Activated T-cell treated with anti-CD3 and anti-CD28 coated beads, Interleukin-2, amount 50 U/mL, for 24 hours (primary cell): Measurements from ENCODE around the gene PCED1A.

Experiments used
- DNase-seq: peaks from one replicate; pipeline ENCODE4 v3.0.0-alpha.2; 2020
- H3K27ac Mint-ChIP-seq: 2 replicates; pipeline ENCODE4 v1.8.0; 2020; ENCODE audit warnings: mild to moderate bottlenecking, mixed read lengths
- H3K27me3 Mint-ChIP-seq: 2 replicates; pipeline ENCODE4 v1.8.0; 2020; ENCODE audit warnings: mixed read lengths
- H3K36me3 Mint-ChIP-seq: 2 replicates; pipeline ENCODE4 v1.8.0; 2020; ENCODE audit warnings: low read depth, mixed read lengths
- H3K4me1 Mint-ChIP-seq: 2 replicates; pipeline ENCODE4 v1.8.0; 2020; ENCODE audit warnings: low read depth, mixed read lengths
- H3K4me3 Mint-ChIP-seq: 2 replicates; pipeline ENCODE4 v1.8.0; 2020; ENCODE audit warnings: mild to moderate bottlenecking, moderate library complexity, mixed read lengths
- H3K9me3 Mint-ChIP-seq: 2 replicates; pipeline ENCODE4 v1.8.0; 2020; ENCODE audit warnings: mixed read lengths

PCED1A gene

DNA sequence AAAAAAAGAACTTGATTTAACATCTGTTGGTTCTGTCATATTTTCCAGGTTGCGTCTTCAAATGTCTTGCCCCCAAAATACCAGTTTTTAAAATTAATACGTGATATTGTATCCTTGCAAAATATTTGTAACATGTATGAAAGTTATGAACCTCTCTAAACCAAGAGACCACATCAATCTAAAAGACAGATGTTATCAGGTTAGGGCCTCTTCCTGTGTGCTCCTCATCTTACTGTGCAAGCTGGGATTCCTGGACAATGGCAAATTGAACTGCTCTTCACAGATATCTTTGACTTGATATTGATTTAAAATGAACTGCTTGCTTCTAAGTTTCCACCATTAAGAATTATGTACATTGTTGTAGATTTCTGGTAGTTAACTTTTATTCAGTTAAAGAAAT, 14.7 kb downstream of the PCED1A start:
- no peak overlapping the region for H3K27ac Mint-ChIP-seq
- H3K27me3 Mint-ChIP-seq, result peaks cover 11% of the 10 kb centered on the region
- no peak for DNase-seq
- H3K4me3 Mint-ChIP-seq, result no peak overlapping the region
- H3K9me3 Mint-ChIP-seq, result no peaks in the 10 kb centered on the region
- no peaks in the 10 kb centered on the region for H3K36me3 Mint-ChIP-seq
- H3K4me1 Mint-ChIP-seq, result peaks cover 24% of the 10 kb centered on the region

DNA sequence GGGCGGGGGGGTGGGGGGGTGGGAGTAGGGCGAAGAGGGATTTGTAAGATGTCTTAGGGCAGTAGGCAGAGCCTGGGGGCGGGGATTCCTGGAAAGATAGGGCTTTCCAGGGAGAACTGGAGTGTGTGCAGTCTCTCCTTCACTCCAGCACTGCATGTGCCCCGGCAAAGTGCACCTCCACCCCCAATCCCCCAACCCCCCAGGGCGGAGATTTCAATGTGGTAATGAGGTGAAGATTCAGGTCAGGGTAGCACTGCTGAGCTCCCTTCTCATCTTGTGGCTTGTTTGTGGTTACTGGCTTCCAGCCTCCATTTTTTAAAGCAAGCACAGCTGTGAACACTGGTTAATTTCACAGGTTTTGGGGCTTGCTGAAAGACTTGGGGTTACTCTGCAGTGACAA, 18.4 kb downstream of the PCED1A start:
- Mint-ChIP-seq H3K4me3 (no peak overlapping the region), H3K27ac (no peak overlapping the region), H3K4me1 (peaks cover 32% of the 10 kb centered on the region), H3K9me3 (no peaks in the 10 kb centered on the region), H3K27me3 (peaks cover 27% of the 10 kb centered on the region), H3K36me3 (no peaks in the 10 kb centered on the region)
- DNase-seq, result no peak

DNA sequence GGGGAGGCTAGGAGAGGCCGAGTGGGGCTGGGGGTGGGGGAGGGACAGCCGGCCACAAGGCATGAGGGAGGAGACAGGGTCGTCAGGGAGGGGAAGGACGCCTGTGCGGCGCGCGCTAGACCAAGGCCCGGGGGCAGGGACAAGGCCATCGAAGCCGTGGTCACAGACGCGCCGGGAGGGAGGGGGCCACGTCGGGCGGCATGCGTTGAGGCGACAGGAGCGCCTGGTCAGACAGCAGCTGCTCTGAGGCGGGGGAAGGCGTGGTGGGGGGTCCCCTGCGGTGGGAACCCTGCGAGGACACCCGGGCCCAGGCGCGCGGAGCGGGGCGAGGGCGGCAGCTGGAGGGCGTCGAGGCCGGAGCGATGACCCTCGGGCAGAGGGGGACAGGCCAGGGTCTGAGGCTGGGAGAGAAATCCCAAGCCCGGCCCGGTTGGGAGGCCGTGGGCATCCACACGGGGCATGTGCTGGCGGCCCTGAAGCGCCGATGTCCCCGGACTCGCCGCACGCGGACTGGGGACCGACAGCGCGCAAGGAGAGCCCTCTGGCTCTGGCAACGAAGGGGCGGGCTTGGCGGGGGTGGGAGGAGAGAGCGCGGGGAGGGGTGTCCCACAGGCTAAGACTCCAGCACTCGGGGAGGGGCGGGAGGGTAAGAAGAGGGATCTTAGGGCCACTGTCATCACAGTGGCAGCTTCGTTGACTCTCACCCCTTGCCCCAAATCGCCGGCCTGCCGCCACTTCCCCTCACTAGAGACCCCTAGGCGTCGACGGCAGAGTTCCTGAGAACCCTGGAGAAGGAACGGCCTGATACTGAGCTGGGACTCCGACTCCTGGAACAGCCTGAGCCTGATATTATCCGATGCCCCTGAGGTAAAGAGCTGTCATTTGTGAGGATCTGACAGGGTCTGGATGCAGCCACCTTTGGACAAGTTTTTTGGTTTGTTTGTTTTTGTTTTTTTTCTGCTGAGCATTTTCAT, 19.3 kb downstream of the PCED1A start:
- H3K9me3 Mint-ChIP-seq, result no peaks in the 10 kb centered on the region
- peaks cover 23% of the 10 kb centered on the region for H3K27me3 Mint-ChIP-seq
- no peak overlapping the region for H3K27ac Mint-ChIP-seq
- peaks cover 24% of the 10 kb centered on the region for H3K4me1 Mint-ChIP-seq
- H3K4me3 Mint-ChIP-seq, result peak overlapping the region; percentile 53
- no peaks in the 10 kb centered on the region for H3K36me3 Mint-ChIP-seq
- DNase-seq, result no peak

DNA sequence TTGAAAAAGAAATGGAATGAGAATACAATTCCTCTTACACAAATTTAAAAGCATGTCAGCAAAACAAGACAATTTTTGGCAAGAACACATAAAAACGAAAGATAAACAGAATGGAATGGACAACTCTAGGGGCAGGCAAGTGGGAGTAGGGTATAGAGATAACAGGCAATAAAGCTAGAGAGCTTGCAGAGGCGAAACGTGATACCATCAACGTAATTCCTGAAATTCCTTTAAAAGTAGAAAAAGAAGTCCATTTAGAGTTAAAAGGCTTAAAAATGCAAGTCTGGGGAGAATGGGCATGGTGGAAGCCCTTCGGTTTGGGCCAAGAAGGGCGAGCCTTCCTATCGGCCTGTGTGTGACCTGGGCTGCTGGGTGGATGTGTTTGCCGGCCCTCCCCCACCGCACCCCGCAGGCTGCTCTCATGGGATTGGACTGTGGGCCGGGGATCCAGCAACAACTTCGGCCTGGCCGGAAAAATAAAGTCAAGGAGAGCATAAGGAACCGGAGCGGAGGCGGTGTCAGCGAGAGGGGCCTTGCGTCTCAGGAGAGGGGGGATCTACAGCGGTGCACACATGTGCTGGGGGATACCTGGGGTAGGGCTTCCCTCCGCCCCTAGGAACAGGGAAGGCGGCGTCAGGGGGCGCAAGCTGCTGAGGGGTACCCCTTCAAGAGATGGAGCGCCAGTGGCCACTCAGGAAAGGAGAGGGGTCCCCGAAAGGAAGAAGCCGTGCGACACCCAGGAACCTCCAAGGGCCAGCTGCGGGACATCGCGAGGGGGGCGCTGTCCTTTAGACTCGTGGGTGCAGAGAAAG, 20.2 kb downstream of the PCED1A start:
- no peaks in the 10 kb centered on the region for H3K36me3 Mint-ChIP-seq
- H3K9me3 Mint-ChIP-seq, result no peaks in the 10 kb centered on the region
- no peak overlapping the region for H3K27ac Mint-ChIP-seq
- DNase-seq, result no peak
- H3K4me1 Mint-ChIP-seq, result peaks cover 19% of the 10 kb centered on the region
- H3K27me3 Mint-ChIP-seq, result peaks cover 23% of the 10 kb centered on the region
- no peak overlapping the region for H3K4me3 Mint-ChIP-seq

DNA sequence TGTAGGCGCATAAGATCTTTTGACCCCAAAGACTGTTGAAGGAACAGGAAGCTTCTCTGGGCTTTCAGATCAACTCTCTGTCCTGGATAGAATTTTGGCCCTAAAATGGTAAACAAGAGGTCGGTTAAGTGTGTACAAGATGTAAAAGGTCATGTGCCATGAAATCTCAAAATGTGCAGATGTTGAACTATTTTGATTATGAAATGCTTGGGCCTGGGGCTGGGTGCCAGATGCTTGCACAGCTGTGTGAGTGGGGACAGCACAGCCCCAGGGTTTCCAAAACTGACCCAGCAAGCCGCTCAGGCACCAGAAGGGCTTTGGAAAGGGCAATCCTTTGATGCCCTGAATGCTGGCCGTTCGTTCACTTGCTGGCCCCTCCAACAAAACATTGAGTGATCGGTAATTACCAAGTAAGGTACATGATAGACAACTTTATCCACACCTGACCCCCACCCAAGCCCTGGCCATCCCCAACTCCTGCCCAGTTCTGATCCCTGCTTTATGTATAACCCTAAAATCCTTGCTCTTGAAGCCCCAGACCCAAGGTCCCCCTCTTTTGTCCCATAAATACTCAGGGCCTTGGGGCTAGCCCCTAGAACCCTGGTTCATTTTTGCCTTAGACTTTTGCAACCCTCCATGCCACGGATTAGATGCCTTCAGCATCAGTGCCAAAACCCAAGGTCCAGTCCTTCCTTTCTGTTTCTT, 22.4 kb downstream of the PCED1A start:
- H3K4me3 Mint-ChIP-seq, result no peak overlapping the region
- H3K36me3 Mint-ChIP-seq, result no peaks in the 10 kb centered on the region
- H3K27me3 Mint-ChIP-seq, result peaks cover 23% of the 10 kb centered on the region
- no peak overlapping the region for H3K27ac Mint-ChIP-seq
- H3K9me3 Mint-ChIP-seq, result peaks cover 4% of the 10 kb centered on the region
- DNase-seq, result no peak
- H3K4me1 Mint-ChIP-seq, result peaks cover 19% of the 10 kb centered on the region

GRCh38 chr20:2817341-2817726, 23.1 kb downstream of the PCED1A start:
- Mint-ChIP-seq H3K9me3 (peaks cover 7% of the 10 kb centered on the region), H3K27me3 (peaks cover 27% of the 10 kb centered on the region), H3K36me3 (no peaks in the 10 kb centered on the region), H3K4me3 (no peak overlapping the region), H3K27ac (no peak overlapping the region), H3K4me1 (peaks cover 19% of the 10 kb centered on the region)
- no peak for DNase-seq

DNA sequence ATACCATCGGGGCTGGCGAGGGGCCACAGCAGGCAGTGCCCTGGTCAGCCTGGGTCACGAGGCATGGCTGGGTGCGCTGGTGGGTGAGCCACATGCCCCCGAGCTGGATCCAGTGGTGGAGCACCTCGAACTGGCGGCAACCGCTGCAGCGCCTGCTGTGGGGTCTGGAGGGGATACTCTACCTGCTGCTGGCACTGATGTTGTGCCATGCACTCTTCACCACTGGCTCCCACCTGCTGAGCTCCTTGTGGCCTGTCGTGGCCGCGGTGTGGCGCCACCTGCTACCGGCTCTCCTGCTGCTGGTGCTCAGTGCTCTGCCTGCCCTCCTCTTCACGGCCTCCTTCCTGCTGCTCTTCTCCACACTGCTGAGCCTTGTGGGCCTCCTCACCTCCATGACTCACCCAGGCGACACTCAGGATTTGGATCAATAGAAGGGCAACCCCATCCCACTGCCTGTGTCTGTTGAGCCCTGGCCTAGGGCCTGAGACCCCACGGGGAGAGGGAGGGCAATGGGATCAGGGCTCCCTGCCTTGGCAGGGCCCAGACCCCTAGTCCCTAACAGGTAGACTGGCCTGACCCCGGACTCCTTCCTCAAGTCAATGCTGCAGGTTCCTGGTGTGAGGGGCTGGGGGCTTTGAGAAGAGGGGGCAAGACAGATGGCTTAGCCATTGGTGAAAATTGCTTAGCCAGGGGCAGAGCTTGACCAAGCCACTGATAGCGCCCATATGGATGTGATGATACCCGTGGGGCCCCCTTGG, 23.7 kb downstream of the PCED1A start:
- no peak for DNase-seq
- peaks cover 31% of the 10 kb centered on the region for H3K27me3 Mint-ChIP-seq

GRCh38 chr20:2816030-2816582, 24.3 kb downstream of the PCED1A start, which contains the start of gene TMEM239:
TSS of gene TMEM239 (plus strand) at chr20:2816364. CDS start at chr20:2816555, 191 bp downstream.
- Mint-ChIP-seq H3K27me3 (peaks cover 33% of the 10 kb centered on the region), H3K4me3 (no peak within 1 kb of the TSS), H3K27ac (no peak within 1 kb of the TSS), H3K9me3 (peaks cover 13% of the 10 kb centered on the region), H3K36me3 (no peaks in the 10 kb centered on the region), H3K4me1 (peaks cover 9% of the 10 kb centered on the region)
- DNase-seq, result no peak

More for the DNA sequence above, 23.7 kb downstream of the PCED1A start:
- peaks cover 13% of the 10 kb centered on the region for H3K9me3 Mint-ChIP-seq
- no peaks in the 10 kb centered on the region for H3K36me3 Mint-ChIP-seq
- H3K4me3 Mint-ChIP-seq, result no peak overlapping the region
- H3K27ac Mint-ChIP-seq, result no peak overlapping the region
- peaks cover 13% of the 10 kb centered on the region for H3K4me1 Mint-ChIP-seq

- DNase-seq, result no peak
- Mint-ChIP-seq H3K9me3 (peaks cover 13% of the 10 kb centered on the region), H3K27ac (no peak overlapping the region), H3K27me3 (peaks cover 31% of the 10 kb centered on the region), H3K36me3 (no peaks in the 10 kb centered on the region), H3K4me1 (peaks cover 6% of the 10 kb centered on the region), H3K4me3 (no peak overlapping the region)
Measured at GRCh38 chr20:2815242-2815900, 25.1 kb downstream of the PCED1A start.

GRCh38 chr20:2814587-2815051, 25.8 kb downstream of the PCED1A start, which contains the start of gene C20orf141:
TSS of gene C20orf141 (plus strand) at chr20:2814987. CDS start at chr20:2815185, 198 bp downstream.
- no peak within 1 kb of the TSS for H3K27ac Mint-ChIP-seq
- DNase-seq, result no peak
- H3K4me1 Mint-ChIP-seq, result no peaks in the 10 kb centered on the region
- peaks cover 13% of the 10 kb centered on the region for H3K9me3 Mint-ChIP-seq
- H3K27me3 Mint-ChIP-seq, result peaks cover 24% of the 10 kb centered on the region
- no peak within 1 kb of the TSS for H3K4me3 Mint-ChIP-seq
- H3K36me3 Mint-ChIP-seq, result no peaks in the 10 kb centered on the region

- H3K36me3 Mint-ChIP-seq, result no peaks in the 10 kb centered on the region
- no peak overlapping the region for H3K4me3 Mint-ChIP-seq
- no peak overlapping the region for H3K27ac Mint-ChIP-seq
- DNase-seq, result no peak
- H3K27me3 Mint-ChIP-seq, result peaks cover 23% of the 10 kb centered on the region
- no peaks in the 10 kb centered on the region for H3K4me1 Mint-ChIP-seq
- H3K9me3 Mint-ChIP-seq, result peaks cover 13% of the 10 kb centered on the region
Measured at GRCh38 chr20:2814076-2814475, 26.4 kb downstream of the PCED1A start.

DNA sequence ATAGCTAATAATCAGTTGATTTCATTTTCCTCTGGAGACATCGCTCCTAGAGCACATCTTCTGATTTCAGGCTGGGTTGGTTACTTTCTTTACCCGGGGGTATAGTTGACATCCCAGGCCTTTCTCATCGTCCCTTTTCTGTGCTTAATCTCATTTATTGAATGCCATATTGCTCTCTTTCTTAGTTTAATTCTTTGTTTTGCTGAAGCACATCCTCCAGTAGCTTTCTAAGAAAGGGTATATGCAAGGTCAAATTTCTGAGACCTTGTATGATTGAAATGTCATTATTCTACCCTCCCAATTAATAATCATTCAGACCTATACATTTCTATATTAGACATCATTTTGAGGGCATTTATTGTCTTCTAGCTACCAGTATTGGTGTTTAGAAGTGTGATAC, 28.3 kb downstream of the PCED1A start:
- Mint-ChIP-seq H3K36me3 (no peaks in the 10 kb centered on the region), H3K4me3 (no peak overlapping the region), H3K4me1 (no peaks in the 10 kb centered on the region), H3K27me3 (peaks cover 28% of the 10 kb centered on the region), H3K9me3 (peaks cover 13% of the 10 kb centered on the region), H3K27ac (no peak overlapping the region)
- DNase-seq, result no peak

- Mint-ChIP-seq H3K27ac (no peak overlapping the region), H3K36me3 (no peaks in the 10 kb centered on the region), H3K4me1 (no peaks in the 10 kb centered on the region), H3K9me3 (peaks cover 13% of the 10 kb centered on the region), H3K27me3 (peaks cover 45% of the 10 kb centered on the region), H3K4me3 (no peak overlapping the region)
- no peak for DNase-seq
Measured at GRCh38 chr20:2809690-2810089, 30.8 kb downstream of the PCED1A start.
